IPS-18a (cell line): ENCODE measurements around the gene PPP1R13B.

Source experiments
- H3K27ac ChIP-seq: one replicate; pipeline ENCODE4 v1.5.1; 2013; ENCODE audit warnings: low read length
- H3K27me3 ChIP-seq: one replicate; pipeline ENCODE4 v1.6.1; 2013; ENCODE audit warnings: mild to moderate bottlenecking, low read length; ENCODE audit not compliant: control insufficient read depth, insufficient read depth
- H3K36me3 ChIP-seq: one replicate; pipeline ENCODE4 v1.6.1; 2013; ENCODE audit warnings: low read depth, low read length; ENCODE audit not compliant: control insufficient read depth
- H3K4me1 ChIP-seq: one replicate; pipeline ENCODE4 v1.6.1; 2013; ENCODE audit warnings: low read depth, low read length; ENCODE audit not compliant: control insufficient read depth
- H3K4me3 ChIP-seq: one replicate; pipeline ENCODE4 v1.5.1; 2013; ENCODE audit warnings: low read length
- H3K9ac ChIP-seq: one replicate; pipeline ENCODE4 v1.6.1; 2013; ENCODE audit warnings: mild to moderate bottlenecking, low read length, moderate library complexity
- H3K9me3 ChIP-seq: one replicate; pipeline ENCODE4 v1.6.1; 2013; ENCODE audit warnings: low read depth, low read length; ENCODE audit not compliant: control insufficient read depth

The PPP1R13B gene

DNA sequence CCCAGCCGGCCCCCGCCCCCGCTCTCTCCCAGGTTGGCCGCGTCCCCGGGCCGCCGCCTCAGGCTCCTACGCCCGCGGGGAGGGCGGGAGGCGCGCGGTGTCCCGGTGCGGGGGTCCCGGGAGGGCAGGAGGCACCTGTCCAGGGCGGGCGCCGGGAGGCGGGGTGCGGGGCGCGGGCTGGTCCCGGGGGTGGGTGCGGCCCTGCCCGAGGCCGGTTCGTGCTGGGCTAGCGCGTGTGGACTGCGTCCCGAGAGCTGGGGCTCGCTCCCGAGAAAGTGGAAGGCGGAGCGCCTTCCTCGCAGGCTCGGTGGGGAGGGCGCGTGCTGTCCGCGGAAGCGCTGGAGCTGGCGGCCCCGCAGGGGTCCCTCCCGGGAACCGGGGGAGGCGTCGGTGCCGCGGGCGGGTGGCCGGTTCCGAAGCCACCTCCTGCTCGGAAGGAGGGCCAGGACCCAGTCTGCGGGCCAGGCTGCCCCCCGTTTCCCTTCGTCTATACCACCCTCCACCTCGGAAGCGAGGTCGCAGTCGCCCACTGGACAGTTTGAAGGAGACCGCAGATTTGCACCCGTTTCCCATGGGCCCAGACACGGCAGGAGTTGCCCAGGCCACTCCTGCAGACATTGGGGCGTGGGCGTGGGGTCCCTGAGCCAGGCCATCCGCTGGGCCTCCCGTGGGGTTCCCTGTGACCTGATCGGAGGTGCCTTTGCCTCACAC is 131.1 kb downstream of the PPP1R13B start:
- Histone ChIP-seq H3K4me1 (peaks cover 9% of the 10 kb centered on the region), H3K9me3 (no peaks in the 10 kb centered on the region), H3K9ac (peak overlapping the region; percentile 22), H3K27me3 (no peaks in the 10 kb centered on the region), H3K36me3 (no peaks in the 10 kb centered on the region), H3K4me3 (peak overlapping the region; percentile 71), H3K27ac (no peak overlapping the region)

DNA sequence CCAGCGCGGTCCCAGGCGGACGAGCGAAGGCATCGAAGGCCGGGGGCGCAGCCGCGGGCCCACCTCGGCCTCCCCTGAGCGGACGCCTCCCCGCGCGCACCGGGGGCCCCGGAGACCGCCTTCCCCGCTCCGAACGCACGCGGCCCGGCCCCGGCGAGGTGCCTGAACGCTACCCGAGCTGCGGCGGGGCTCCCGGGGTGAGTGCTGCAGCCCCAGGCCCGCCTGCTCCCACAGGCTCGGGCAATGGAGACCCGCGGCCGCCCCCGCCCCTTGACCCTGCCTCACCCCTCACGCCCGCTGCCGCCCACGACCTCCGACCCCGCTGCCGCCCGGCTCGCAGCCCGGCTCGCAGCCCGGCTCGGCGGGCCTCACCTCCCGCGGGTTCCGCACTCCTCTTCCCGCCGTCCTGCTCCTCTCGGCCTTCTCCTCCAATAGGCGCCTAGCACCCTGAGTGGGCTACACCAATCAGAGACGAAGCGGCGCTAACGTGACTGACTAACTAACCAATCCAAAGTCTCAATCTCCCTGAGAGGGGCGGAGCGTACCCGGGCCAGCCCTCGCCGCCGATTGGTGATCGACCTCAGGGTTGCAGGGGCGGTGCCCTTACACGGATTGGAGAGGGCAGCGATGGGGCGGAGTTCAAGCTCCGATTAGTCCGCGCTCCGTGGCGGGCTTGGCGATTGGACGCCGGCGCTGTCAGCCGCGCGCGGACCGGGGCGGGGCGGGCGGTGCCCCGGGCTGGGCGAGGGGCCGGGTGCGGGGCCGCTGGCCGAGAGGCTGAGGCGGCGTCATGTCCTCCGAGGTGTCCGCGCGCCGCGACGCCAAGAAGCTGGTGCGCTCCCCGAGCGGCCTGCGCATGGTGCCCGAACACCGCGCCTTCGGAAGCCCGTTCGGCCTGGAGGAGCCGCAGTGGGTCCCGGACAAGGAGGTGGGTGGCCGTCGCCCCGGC is 132.0 kb downstream of the PPP1R13B start, which contains the start of the genes XRCC3 and ZFYVE21:
Gene XRCC3 (minus strand): TSS at position 400 of the 949 bp plus-strand sequence. CDS start 4,364 bp downstream, outside the sequence.
Gene ZFYVE21 (plus strand): TSS at position 759 of the 949 bp plus-strand sequence. CDS start 32 bp downstream, at position 791.
- no peaks in the 10 kb centered on the region for H3K36me3 ChIP-seq
- no peaks in the 10 kb centered on the region for H3K27me3 ChIP-seq
- H3K9ac ChIP-seq: peak within 1 kb of the TSS; percentile 78
- H3K27ac ChIP-seq: no peak within 1 kb of the TSS
- peaks cover 16% of the 10 kb centered on the region for H3K4me1 ChIP-seq
- no peaks in the 10 kb centered on the region for H3K9me3 ChIP-seq
- peak within 1 kb of the TSS; percentile 71 for H3K4me3 ChIP-seq

- Histone ChIP-seq H3K9ac (peak overlapping the region; percentile 78), H3K4me1 (peaks cover 16% of the 10 kb centered on the region), H3K27ac (no peak overlapping the region), H3K36me3 (peaks cover 9% of the 10 kb centered on the region), H3K4me3 (peak overlapping the region; percentile 59), H3K9me3 (no peaks in the 10 kb centered on the region), H3K27me3 (no peaks in the 10 kb centered on the region)
Measured at GRCh38 chr14:103714063-103714724, 133.2 kb downstream of the PPP1R13B start.

- Histone ChIP-seq H3K27me3 (no peaks in the 10 kb centered on the region), H3K9me3 (no peaks in the 10 kb centered on the region), H3K36me3 (peaks cover 15% of the 10 kb centered on the region), H3K9ac (no peak overlapping the region), H3K27ac (no peak overlapping the region), H3K4me3 (no peak overlapping the region), H3K4me1 (peaks cover 16% of the 10 kb centered on the region)
Measured at GRCh38 chr14:103713304-103714062, 133.9 kb downstream of the PPP1R13B start.

DNA sequence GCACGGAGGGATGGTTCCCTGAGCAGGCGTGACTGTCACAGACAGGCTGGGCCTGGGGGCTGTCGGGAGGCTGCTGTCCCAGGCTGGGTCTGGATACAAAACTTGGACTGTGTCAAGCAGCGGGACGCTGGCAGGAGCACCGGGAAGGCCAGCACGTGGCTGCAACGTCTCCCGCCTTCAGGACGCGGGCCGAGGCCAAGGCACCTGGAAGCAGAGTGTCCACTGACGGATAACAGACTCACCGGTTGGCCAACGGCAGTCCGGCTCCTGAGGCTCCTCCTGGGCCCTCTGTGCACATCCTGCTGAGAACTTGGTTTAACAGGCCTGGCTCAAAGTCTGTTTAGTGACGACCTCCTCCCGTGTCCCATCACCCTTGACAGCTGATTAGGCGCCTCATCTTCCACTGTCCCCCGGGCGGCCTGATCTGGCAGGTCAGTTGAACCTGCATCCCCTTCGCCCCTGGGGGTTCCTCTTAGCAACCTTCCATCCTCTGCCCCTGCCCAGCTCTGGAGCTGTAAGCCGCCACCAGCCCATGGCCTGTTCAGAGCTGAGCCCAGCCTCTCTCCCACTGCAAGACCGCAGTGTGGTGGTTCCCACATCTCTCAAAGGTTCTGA is 134.6 kb downstream of the PPP1R13B start:
- no peaks in the 10 kb centered on the region for H3K27me3 ChIP-seq
- H3K4me3 ChIP-seq: no peak overlapping the region
- peaks cover 16% of the 10 kb centered on the region for H3K4me1 ChIP-seq
- H3K9ac ChIP-seq: no peak overlapping the region
- peaks cover 22% of the 10 kb centered on the region for H3K36me3 ChIP-seq
- no peaks in the 10 kb centered on the region for H3K9me3 ChIP-seq
- no peak overlapping the region for H3K27ac ChIP-seq

DNA sequence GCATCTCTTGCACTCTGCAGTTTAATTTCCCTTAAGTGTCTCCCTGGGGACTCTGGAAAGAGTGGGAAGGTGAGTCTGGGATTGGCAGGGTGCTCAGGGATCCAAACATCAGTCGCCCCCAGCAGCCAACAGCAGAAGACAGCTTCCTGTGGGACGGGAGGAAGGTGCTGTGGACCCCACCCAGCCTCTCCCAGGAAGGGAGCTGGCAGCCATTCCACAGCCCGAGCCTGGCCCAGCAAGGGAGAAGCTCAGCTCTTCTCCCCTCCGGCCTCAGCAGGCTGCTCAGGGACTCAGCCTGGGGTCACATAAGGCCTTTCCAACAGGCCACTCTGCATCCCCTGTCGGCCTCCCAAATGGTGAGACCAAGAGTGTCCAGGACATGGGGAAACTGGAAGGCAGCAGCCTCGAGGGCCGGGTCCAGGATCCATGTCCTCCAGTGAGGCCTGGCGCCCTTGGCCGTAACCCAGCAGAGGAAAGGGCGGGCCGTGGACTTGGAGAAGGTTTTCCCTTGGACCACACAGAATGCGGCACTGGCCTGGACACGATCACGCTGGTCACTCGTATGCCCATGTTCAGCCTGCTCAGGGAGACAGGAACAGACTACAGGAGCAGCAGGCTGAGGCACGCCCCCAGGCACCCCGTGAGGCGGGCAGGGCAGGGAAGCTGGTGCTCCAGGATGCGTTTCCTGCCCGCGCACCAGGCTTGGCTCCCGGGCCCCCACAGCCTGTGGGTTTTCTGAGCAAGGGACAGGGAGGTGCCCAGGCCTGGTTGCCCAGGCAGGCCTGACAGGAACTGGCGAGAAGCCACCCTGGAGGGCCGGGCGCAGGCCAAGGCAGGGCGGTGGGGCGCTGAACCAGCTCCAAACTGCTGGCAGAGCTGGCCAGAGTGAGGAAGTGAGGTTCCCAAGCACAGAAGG is 135.6 kb downstream of the PPP1R13B start:
- Histone ChIP-seq H3K36me3 (peaks cover 26% of the 10 kb centered on the region), H3K9me3 (no peaks in the 10 kb centered on the region), H3K27ac (no peak overlapping the region), H3K4me1 (peaks cover 15% of the 10 kb centered on the region), H3K4me3 (no peak overlapping the region), H3K27me3 (no peaks in the 10 kb centered on the region), H3K9ac (no peak overlapping the region)

- Histone ChIP-seq H3K36me3 (peaks cover 33% of the 10 kb centered on the region), H3K9me3 (no peaks in the 10 kb centered on the region), H3K9ac (no peak overlapping the region), H3K4me3 (no peak overlapping the region), H3K27me3 (no peaks in the 10 kb centered on the region), H3K4me1 (peaks cover 11% of the 10 kb centered on the region), H3K27ac (no peak overlapping the region)
Measured at GRCh38 chr14:103710771-103711377, 136.5 kb downstream of the PPP1R13B start.

DNA sequence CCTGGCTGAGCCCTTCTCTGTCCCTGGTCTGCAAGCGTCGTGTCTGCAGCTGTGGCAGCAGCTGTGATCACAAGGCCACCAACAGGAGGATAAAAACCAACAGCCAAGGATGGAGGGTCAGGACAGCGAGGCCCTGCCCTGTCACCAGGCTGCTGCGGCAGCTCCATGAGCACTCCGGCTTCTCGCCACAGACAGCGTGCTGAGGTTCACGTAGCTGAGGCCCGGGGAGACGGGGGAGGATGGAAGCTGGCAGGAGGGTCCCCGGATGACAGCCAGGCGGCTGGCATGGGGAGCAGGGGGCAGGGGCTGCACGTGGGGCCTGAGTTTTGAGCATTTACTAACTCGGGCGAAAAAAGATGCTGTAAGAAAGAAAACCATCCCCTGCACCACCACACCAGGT is 137.6 kb downstream of the PPP1R13B start:
- Histone ChIP-seq H3K4me1 (peaks cover 11% of the 10 kb centered on the region), H3K27me3 (no peaks in the 10 kb centered on the region), H3K27ac (no peak overlapping the region), H3K36me3 (peaks cover 43% of the 10 kb centered on the region), H3K9me3 (no peaks in the 10 kb centered on the region), H3K9ac (no peak overlapping the region), H3K4me3 (no peak overlapping the region)

- H3K9me3 ChIP-seq: no peaks in the 10 kb centered on the region
- H3K36me3 ChIP-seq: peaks cover 47% of the 10 kb centered on the region
- H3K4me1 ChIP-seq: peaks cover 7% of the 10 kb centered on the region
- H3K9ac ChIP-seq: no peak overlapping the region
- no peak overlapping the region for H3K27ac ChIP-seq
- no peaks in the 10 kb centered on the region for H3K27me3 ChIP-seq
- H3K4me3 ChIP-seq: no peak overlapping the region
Measured at GRCh38 chr14:103708750-103709187, 138.6 kb downstream of the PPP1R13B start.
